NCI-H187 (cell line): ENCODE results near the gene FAM193A.
"Not testable (repeated sequence)": the region's sequence is repeated elsewhere in the genome, so short reads cannot be mapped to it uniquely, and the experiment has no call there.

Source experiments
- DNase-seq, 2 experiments: peaks; one replicate each; lab custom pipeline; 2025; lab: John Stamatoyannopoulos, UW

Gene FAM193A

GRCh38 chr4:2516635-2517034 lies 19.8 kb upstream of the FAM193A start:
- no peak for DNase-seq

GRCh38 chr4:2526559-2526958 lies 9.9 kb upstream of the FAM193A start:
- no peak for DNase-seq

GRCh38 chr4:2534904-2535375 lies 1.5 kb upstream of the FAM193A start:
- no peak for DNase-seq

GRCh38 chr4:2535376-2536192 lies 863 bp upstream of the FAM193A start:
- no peak for DNase-seq

- DNase-seq, result peak in 1 of 2 experiments; percentile 45
These were observed 774 bp downstream of the FAM193A start for GRCh38 chr4:2537011-2537830.

GRCh38 chr4:2543580-2544191 lies 7.2 kb downstream of the FAM193A start:
- not testable (repeated sequence) for DNase-seq

GRCh38 chr4:2545321-2546013 lies 9.0 kb downstream of the FAM193A start:
- no peak for DNase-seq

GRCh38 chr4:2546286-2546823 lies 9.9 kb downstream of the FAM193A start:
- no peak for DNase-seq

GRCh38 chr4:2546961-2547691 lies 10.7 kb downstream of the FAM193A start:
- DNase-seq, result not testable (repeated sequence)

GRCh38 chr4:2551118-2551517 lies 14.7 kb downstream of the FAM193A start:
- no peak for DNase-seq

- no peak for DNase-seq
These were observed 16.4 kb downstream of the FAM193A start for GRCh38 chr4:2552806-2553205.

GRCh38 chr4:2558301-2558700 lies 21.9 kb downstream of the FAM193A start:
- DNase-seq, result no peak

GRCh38 chr4:2560167-2560566 lies 23.7 kb downstream of the FAM193A start:
- DNase-seq, result no peak

- DNase-seq, result no peak
These were observed 29.1 kb downstream of the FAM193A start for GRCh38 chr4:2565533-2565932.

GRCh38 chr4:2570036-2570435 lies 33.6 kb downstream of the FAM193A start:
- DNase-seq, result no peak

GRCh38 chr4:2570551-2571222 lies 34.2 kb downstream of the FAM193A start:
- no peak for DNase-seq

GRCh38 chr4:2572076-2572475 lies 35.6 kb downstream of the FAM193A start:
- no peak for DNase-seq

- DNase-seq, result no peak
These were observed 36.4 kb downstream of the FAM193A start for GRCh38 chr4:2572866-2573265.

- DNase-seq, result no peak
These were observed 37.6 kb downstream of the FAM193A start for GRCh38 chr4:2574009-2574408.

GRCh38 chr4:2574863-2575262 lies 38.4 kb downstream of the FAM193A start:
- DNase-seq, result no peak
